ENCODE results near the gene CRTC2. TPM values are rescaled to one million over a fixed set of nuclear protein-coding genes. Genes with fewer than 3 reads are reported as not detected.

Gene CRTC2
- total and polyA plus RNA-seq, 2 experiments from 2014 or later = 10.6 to 20.7 TPM

DNA sequence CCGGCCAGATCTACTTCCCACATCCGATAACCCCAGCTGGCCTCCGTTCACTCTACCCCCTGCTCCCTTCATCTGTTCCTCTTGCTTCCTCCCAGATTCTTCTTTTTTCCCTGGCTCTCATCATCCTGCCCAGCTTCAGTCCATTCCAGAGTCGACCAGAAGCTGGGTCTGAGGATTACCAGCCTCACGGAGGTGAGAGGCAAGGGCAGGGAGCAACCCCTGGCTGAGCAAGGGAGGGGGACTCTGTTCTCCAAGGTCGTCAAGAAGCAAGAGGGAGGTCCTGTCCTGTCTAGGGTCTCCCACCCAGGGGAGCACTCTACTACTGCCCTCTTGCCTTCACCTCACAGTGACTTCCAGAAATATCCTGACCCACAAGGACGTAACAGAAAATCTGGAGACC, 15.1 kb upstream of the CRTC2 start:
- H4K20me1 ChIP-seq (replicated peaks; ENCODE audit: insufficient read depth) = no peaks in the 10 kb centered on the region; the same call in 1 of the 2 replicates
- peaks cover 20% of the 10 kb centered on the region; the same call in 1 of the 2 replicates for H3K36me3 ChIP-seq (ENCODE audit: insufficient read depth)
- Mint-ChIP-seq H3K9me3 (no peaks in the 10 kb centered on the region), H3K27me3 (ENCODE audit: insufficient read depth, low read depth, poor library complexity) (peaks cover 15% of the 10 kb centered on the region), H3K36me3 (ENCODE audit: low read depth) (peaks cover 54% of the 10 kb centered on the region), H3K4me1 (peaks cover 23% of the 10 kb centered on the region), H3K27ac (peak overlapping the region; percentile 47; the same call in 1 of the 2 replicates), H3K4me3 (no peak overlapping the region; the same call in 2 of the 3 replicates)
- TF ChIP-seq CREB1 (CRISPR knock-in tag; IDR thresholded peaks at IDR 0.05; ENCODE audit: low read depth) (no peak), ZNF331 (CRISPR knock-in tag; IDR thresholded peaks at IDR 0.05; ENCODE audit: low read depth) (no peak), POLR2AphosphoS5 (IDR thresholded peaks at IDR 0.05; ENCODE audit: low read depth) (no peak; the same call in 1 of the 2 replicates), NANOG (IDR thresholded peaks at IDR 0.05; ENCODE audit: borderline replicate concordance) (no peak), ZNF114 (CRISPR knock-in tag; IDR thresholded peaks at IDR 0.05) (no peak), JUNB (IDR thresholded peaks at IDR 0.05; ENCODE audit: unreplicated experiment) (no peak), STAT1 (IDR thresholded peaks at IDR 0.05; ENCODE audit: unreplicated experiment) (no peak), EZH2 (IDR thresholded peaks at IDR 0.05; ENCODE audit: low read depth, unreplicated experiment) (no peak), EZH2phosphoT487 (IDR thresholded peaks at IDR 0.05; ENCODE audit: unreplicated experiment) (no peak)
- TF ChIP-seq, protein P1, sequence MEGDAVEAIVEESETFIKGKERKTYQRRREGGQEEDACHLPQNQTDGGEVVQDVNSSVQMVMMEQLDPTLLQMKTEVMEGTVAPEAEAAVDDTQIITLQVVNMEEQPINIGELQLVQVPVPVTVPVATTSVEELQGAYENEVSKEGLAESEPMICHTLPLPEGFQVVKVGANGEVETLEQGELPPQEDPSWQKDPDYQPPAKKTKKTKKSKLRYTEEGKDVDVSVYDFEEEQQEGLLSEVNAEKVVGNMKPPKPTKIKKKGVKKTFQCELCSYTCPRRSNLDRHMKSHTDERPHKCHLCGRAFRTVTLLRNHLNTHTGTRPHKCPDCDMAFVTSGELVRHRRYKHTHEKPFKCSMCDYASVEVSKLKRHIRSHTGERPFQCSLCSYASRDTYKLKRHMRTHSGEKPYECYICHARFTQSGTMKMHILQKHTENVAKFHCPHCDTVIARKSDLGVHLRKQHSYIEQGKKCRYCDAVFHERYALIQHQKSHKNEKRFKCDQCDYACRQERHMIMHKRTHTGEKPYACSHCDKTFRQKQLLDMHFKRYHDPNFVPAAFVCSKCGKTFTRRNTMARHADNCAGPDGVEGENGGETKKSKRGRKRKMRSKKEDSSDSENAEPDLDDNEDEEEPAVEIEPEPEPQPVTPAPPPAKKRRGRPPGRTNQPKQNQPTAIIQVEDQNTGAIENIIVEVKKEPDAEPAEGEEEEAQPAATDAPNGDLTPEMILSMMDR (conservative IDR thresholded peaks at IDR 0.05; ENCODE audit: low read depth in 2 of 2) = no peak
- TF ChIP-seq, protein P2, sequence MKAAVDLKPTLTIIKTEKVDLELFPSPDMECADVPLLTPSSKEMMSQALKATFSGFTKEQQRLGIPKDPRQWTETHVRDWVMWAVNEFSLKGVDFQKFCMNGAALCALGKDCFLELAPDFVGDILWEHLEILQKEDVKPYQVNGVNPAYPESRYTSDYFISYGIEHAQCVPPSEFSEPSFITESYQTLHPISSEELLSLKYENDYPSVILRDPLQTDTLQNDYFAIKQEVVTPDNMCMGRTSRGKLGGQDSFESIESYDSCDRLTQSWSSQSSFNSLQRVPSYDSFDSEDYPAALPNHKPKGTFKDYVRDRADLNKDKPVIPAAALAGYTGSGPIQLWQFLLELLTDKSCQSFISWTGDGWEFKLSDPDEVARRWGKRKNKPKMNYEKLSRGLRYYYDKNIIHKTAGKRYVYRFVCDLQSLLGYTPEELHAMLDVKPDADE (IDR thresholded peaks at IDR 0.05) = no peak
- TF ChIP-seq, protein P3, sequence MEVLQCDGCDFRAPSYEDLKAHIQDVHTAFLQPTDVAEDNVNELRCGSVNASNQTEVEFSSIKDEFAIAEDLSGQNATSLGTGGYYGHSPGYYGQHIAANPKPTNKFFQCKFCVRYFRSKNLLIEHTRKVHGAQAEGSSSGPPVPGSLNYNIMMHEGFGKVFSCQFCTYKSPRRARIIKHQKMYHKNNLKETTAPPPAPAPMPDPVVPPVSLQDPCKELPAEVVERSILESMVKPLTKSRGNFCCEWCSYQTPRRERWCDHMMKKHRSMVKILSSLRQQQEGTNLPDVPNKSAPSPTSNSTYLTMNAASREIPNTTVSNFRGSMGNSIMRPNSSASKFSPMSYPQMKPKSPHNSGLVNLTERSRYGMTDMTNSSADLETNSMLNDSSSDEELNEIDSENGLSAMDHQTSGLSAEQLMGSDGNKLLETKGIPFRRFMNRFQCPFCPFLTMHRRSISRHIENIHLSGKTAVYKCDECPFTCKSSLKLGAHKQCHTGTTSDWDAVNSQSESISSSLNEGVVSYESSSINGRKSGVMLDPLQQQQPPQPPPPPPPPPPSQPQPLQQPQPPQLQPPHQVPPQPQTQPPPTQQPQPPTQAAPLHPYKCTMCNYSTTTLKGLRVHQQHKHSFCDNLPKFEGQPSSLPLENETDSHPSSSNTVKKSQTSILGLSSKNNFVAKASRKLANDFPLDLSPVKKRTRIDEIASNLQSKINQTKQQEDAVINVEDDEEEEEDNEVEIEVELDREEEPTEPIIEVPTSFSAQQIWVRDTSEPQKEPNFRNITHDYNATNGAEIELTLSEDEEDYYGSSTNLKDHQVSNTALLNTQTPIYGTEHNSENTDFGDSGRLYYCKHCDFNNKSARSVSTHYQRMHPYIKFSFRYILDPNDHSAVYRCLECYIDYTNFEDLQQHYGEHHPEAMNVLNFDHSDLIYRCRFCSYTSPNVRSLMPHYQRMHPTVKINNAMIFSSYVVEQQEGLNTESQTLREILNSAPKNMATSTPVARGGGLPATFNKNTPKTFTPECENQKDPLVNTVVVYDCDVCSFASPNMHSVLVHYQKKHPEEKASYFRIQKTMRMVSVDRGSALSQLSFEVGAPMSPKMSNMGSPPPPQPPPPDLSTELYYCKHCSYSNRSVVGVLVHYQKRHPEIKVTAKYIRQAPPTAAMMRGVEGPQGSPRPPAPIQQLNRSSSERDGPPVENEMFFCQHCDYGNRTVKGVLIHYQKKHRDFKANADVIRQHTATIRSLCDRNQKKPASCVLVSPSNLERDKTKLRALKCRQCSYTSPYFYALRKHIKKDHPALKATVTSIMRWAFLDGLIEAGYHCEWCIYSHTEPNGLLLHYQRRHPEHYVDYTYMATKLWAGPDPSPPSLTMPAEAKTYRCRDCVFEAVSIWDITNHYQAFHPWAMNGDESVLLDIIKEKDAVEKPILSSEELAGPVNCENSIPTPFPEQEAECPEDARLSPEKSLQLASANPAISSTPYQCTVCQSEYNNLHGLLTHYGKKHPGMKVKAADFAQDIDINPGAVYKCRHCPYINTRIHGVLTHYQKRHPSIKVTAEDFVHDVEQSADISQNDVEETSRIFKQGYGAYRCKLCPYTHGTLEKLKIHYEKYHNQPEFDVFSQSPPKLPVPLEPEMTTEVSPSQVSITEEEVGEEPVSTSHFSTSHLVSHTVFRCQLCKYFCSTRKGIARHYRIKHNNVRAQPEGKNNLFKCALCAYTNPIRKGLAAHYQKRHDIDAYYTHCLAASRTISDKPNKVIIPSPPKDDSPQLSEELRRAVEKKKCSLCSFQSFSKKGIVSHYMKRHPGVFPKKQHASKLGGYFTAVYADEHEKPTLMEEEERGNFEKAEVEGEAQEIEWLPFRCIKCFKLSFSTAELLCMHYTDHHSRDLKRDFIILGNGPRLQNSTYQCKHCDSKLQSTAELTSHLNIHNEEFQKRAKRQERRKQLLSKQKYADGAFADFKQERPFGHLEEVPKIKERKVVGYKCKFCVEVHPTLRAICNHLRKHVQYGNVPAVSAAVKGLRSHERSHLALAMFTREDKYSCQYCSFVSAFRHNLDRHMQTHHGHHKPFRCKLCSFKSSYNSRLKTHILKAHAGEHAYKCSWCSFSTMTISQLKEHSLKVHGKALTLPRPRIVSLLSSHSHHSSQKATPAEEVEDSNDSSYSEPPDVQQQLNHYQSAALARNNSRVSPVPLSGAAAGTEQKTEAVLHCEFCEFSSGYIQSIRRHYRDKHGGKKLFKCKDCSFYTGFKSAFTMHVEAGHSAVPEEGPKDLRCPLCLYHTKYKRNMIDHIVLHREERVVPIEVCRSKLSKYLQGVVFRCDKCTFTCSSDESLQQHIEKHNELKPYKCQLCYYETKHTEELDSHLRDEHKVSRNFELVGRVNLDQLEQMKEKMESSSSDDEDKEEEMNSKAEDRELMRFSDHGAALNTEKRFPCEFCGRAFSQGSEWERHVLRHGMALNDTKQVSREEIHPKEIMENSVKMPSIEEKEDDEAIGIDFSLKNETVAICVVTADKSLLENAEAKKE (CRISPR knock-in tag; IDR thresholded peaks at IDR 0.05) = no peak
- TF ChIP-seq, protein P4, sequence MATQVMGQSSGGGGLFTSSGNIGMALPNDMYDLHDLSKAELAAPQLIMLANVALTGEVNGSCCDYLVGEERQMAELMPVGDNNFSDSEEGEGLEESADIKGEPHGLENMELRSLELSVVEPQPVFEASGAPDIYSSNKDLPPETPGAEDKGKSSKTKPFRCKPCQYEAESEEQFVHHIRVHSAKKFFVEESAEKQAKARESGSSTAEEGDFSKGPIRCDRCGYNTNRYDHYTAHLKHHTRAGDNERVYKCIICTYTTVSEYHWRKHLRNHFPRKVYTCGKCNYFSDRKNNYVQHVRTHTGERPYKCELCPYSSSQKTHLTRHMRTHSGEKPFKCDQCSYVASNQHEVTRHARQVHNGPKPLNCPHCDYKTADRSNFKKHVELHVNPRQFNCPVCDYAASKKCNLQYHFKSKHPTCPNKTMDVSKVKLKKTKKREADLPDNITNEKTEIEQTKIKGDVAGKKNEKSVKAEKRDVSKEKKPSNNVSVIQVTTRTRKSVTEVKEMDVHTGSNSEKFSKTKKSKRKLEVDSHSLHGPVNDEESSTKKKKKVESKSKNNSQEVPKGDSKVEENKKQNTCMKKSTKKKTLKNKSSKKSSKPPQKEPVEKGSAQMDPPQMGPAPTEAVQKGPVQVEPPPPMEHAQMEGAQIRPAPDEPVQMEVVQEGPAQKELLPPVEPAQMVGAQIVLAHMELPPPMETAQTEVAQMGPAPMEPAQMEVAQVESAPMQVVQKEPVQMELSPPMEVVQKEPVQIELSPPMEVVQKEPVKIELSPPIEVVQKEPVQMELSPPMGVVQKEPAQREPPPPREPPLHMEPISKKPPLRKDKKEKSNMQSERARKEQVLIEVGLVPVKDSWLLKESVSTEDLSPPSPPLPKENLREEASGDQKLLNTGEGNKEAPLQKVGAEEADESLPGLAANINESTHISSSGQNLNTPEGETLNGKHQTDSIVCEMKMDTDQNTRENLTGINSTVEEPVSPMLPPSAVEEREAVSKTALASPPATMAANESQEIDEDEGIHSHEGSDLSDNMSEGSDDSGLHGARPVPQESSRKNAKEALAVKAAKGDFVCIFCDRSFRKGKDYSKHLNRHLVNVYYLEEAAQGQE (IDR thresholded peaks at IDR 0.05; ENCODE audit: unreplicated experiment) = no peak
- peaks cover 26% of the 10 kb centered on the region for H3F3A ChIP-seq (replicated peaks; ENCODE audit: low read depth)
- ATAC-seq (no peak), DNase-seq (ENCODE audit: low spot score) (no peak)
- H2AFZ ChIP-seq = no peak overlapping the region
- H3K4me2 ChIP-seq = no peak overlapping the region
- no peaks in the 10 kb centered on the region for H3K9me2 ChIP-seq (ENCODE audit: insufficient read depth)
- peaks cover 23% of the 10 kb centered on the region for H3K79me2 ChIP-seq (replicated peaks; ENCODE audit: insufficient read depth)
- no peak overlapping the region for H3K4me3 ChIP-seq
- H3K27ac ChIP-seq (ENCODE audit: low read depth) = no peak overlapping the region
- no peaks in the 10 kb centered on the region for H3K27me3 ChIP-seq (ENCODE audit: insufficient read depth)
- H3K4me1 ChIP-seq (ENCODE audit: insufficient read depth) = peaks cover 4% of the 10 kb centered on the region; the same call in 1 of the 2 replicates
